GM19099 (cell line): ENCODE measurements around the gene ACOT13.

Experiments
- POLR2A ChIP-seq: IDR thresholded peaks from 3 replicates; pipeline ENCODE4 v1.6.1; 2011; ENCODE audit warnings: low read depth; ENCODE audit not compliant: insufficient read length; ENCODE audit errors: extremely low read depth

ACOT13 gene

DNA sequence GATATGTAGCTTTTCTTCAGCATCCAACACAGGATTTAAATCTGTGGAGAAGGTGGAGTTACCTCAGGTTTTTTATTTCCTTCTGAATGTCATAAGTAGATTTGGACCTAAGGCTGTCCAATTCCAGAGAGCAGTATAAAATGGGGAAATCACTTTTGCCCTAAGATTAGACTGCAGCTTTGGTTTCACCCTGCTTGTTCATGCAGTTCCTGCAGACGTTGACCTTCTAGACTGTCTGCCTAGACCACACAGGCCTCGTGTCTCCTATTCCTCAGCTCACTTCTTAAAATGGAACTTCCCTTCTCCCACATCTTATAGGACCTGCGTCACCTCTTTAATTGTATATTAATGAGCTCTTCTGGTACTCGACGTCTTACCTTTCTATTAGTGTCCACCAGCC lies 78.0 kb downstream of the ACOT13 start:
- no peak for TF ChIP-seq POLR2A

DNA sequence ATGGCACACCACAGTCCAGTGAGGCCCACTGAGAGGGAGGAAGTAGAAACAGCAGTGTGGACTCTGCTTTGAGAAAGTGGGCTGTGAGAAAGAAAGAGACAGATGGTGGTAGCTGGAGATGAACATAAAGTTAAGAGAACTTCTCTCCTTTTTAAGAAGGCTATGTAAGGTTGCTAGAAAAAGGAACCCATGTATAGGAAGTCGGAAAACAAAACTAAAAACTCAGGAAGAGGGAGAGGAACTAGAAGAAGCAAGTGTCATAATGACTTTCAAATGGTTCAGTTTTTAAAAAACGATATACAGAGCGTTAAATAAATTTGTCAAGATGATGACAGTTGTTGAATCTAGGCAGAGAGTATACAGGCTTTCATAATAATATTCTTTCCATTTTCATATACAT lies 82.4 kb downstream of the ACOT13 start:
- no peak for TF ChIP-seq POLR2A

DNA sequence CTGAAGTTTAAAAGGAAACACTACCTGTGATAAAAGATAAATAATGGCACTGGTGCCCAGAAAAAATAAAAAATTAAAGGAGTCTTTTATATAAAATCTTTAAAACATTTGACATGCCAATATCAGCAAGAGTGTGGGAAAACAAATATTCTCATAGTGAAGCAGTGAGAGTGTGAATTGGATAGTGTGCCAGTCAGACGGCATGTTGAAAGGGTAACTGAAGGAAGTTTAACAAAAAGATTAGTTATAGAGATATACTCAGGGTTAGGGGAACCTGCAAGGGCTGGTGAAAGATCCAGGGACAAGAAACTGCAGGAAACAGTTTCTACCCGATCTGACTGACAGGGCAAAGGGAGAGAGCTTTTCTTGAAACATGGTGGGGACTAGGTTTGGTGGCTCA lies 85.6 kb downstream of the ACOT13 start:
- TF ChIP-seq POLR2A, result no peak

DNA sequence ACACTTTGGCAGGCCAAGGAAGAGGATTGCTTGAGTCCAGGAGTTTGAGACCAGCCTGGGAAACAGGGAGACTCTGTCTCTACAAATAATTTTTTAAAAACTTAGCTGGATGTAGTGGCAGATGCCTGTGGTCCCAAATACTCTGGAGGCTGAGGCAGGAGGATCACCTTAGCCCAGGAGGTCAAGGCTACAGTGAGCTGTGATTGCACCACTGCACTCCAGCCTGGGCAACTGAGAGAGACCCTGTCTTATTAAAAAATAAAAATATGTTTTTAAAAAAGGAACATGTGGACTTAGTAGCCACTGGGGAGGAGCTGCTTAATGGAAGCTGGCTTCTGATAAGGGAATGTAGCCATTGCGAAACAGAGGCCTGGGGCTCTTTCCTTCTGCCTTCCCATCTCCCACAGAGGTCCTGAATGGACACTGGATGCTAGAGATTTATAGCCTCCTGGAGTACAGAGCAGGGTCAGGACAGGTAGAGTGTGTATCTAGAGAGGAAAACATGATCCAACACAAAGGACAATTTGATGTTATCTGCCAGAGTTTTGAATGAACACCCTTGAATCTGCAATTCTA lies 86.1 kb downstream of the ACOT13 start:
- no peak for TF ChIP-seq POLR2A

DNA sequence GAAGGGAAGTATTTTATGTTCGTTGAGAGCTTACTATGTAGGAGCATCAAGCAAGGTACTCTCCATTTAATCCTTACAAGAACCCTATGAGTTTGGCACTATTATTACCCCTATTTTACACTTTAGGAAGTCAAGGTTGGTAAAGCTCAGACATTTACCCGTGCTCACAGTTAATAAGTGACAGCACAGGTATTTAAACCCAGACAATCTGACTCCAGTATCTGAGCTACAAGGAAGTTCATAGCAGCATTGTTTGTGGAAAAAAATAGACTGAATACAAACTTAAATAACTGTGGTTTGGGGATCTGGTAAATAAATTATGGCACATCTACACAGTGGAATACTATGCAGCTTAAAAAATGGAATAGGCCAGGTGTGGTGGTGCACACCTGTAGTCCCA lies 86.7 kb downstream of the ACOT13 start:
- TF ChIP-seq POLR2A, result no peak
